Ecto neural progenitor cell (in vitro differentiated cells): ENCODE measurements around the gene ASRGL1.

ENCODE experiments used
- DNase-seq: peaks from one replicate; pipeline ENCODE4 v3.0.0-alpha.2; 2018; ENCODE audit warnings: low spot score

ASRGL1 gene

GRCh38 chr11:62416596-62416995 lies 79.3 kb downstream of the ASRGL1 start:
- no peak for DNase-seq

- no peak for DNase-seq
These were observed 80.9 kb downstream of the ASRGL1 start for GRCh38 chr11:62418136-62418535.

- no peak for DNase-seq
These were observed 81.5 kb downstream of the ASRGL1 start, which contains the start of gene SCGB1A1 for GRCh38 chr11:62418733-62419132. SCGB1A1 (plus strand) TSS chr11:62419033; CDS start chr11:62419096, 63 bp downstream.

DNA sequence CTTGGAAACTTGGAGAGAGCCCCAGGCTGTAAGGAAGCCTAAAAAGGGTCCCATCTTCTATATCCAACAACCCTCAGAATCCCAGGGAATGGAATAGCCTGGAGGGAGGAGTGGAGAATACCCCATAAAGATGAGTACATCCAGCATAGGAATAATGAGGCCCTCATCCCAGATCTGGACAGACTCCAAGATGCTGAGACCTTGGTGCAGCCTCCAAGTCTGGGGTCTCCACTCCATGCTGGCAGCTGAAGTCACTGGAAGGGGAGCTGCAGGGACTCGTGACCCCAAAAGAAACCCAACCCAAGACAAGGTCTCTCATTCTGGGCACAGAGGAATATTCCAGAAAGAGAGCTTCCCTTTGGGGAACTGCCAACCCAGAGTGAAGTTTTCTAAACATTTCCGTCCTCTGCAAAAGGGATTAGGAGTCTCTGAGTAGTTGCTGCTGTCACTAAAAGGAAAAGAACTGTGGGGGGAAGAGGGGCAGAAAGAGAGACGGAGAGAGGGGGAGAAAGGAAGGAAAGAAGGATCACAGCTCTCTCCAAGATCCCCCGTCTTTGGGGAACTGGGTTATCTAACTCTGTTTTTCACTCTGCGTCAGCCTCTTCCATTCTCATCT lies 82.2 kb downstream of the ASRGL1 start:
- DNase-seq = no peak

- DNase-seq = no peak
These were observed 82.7 kb downstream of the ASRGL1 start for GRCh38 chr11:62419943-62420342.

DNA sequence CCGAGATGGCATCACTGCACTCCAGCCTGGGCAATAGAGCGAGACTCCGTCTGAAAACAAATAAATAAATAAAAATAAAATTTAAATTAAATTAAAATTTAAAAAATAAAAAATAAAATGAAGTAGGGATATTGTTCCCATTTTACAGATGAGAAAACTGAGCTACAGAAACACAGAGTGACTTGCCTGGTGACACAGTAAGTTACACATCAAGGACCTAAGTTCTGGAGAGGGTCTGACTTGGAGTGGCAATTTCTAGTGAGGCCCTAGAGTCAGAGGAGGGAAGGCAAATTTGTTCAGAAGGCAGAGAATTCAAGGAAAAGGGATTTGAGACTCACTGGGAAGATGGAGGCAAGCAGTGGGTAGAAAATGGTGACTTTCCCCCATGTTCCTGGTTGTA lies 83.6 kb downstream of the ASRGL1 start:
- DNase-seq = no peak

- no peak for DNase-seq
These were observed 84.7 kb downstream of the ASRGL1 start for GRCh38 chr11:62421996-62422395.

GRCh38 chr11:62423012-62423411 lies 85.8 kb downstream of the ASRGL1 start:
- DNase-seq = no peak

GRCh38 chr11:62427630-62428233 lies 90.5 kb downstream of the ASRGL1 start:
- no peak for DNase-seq

- no peak for DNase-seq
These were observed 91.8 kb downstream of the ASRGL1 start for GRCh38 chr11:62428871-62429560.

GRCh38 chr11:62430425-62430824 lies 93.2 kb downstream of the ASRGL1 start:
- DNase-seq = no peak

DNA sequence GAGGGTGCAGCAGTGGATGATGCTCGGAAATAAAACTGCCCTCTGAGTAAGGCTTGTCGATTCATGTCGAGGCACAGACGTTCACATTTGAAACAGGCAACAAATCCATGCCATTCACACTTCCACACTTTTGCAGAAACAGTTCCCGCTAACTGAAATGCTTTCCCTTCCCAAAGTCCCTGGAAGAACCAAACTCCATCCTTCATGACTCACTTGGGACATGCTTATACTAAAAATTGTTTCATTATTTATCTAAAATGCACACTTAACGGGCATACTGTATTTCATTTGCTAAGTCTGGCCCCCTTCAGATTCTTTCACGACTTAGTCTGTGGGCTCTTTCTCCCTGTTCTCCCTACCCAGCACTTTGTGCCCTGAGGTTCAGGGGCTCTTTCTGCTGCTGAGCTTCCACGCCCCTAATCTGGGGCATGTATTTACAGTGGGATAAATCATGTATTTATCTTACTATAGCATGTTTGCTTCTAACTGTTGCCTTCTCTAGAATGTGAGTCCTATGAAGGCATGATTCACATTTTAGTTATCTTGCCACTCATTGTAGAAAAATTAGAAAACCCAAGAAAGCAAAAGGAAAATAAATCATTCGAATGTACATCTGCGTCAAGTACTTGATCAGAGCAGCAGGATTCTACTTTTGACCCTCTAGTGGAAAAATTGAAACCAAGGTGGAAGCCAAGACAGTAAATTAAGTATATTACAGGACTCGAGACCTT lies 94.1 kb downstream of the ASRGL1 start:
- no peak for DNase-seq

GRCh38 chr11:62432695-62433094 lies 95.4 kb downstream of the ASRGL1 start:
- no peak for DNase-seq

GRCh38 chr11:62433141-62433903 lies 96.1 kb downstream of the ASRGL1 start:
- DNase-seq = no peak

DNA sequence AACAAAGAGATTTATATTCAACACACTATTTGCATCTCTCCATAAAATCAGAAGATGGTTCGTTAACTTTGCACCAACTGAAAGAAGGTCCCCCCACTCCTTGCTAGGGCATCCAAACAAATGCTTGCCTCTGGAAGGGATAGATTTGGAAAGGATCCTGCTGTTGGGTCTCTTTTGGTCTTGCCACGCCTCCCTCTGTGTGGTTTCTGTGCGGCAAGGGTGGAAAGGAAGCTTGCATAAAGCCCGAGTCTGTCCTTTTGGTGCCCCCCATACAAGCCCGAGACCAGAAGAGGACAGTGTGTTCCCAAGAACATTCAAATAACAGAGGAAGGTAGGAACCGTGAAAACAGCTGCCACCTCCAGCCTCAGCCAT lies 96.6 kb downstream of the ASRGL1 start:
- no peak for DNase-seq

DNA sequence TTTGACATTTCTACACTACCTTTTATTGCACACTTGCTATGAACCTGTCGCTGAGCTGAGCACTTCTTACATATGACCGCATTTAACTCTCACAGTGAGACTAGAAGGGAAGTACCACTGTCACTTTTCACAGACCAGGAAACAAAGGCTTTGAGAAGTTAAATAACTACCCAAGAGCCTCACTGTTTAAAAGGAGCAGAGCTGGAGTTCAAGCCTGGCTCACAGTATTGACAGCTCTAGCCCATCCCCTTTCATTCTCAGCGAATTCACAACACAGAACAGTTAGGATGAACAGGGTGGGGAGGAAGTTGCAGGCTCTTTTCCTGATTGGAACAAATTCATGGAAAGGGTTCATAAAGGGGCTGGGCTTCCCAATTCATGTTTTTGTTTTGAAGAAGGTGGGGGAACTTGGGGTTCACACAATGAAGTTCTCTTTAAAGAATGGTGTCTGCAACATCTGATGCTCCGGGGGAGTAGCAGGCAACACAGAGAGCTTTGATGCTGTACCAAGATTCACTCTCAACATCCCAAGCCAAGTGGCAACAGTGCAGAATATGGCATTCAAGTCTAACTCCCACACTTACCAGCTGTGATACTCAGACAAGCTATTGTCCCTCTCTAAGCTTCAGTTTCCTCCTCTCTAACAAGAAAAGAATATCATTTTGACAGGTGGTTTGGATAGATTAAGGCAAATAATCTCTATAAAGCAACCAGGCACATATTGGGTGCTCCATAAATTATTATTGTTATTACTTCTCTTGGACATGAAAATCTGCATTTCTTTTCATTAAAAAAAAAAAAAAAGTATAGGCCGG lies 98.8 kb downstream of the ASRGL1 start:
- DNase-seq = no peak

DNA sequence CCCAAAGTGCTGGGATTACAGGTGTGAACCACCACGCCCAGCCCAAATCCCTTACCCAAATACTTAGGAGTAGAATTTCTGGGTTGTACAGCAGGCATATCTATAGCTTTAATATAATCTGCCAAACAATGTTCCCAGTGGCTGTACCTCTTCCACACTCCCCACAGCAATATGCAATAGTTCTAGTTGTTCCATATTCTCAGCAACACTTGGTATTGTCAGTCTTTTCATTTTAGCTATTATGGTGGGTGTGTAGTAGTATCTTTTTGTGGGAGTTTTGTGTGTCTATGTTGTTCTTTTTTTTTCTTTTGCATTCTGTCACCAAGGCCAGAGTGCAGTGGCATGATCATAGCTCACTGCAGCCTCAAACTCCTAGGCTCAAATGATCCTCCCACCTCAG lies 100.4 kb downstream of the ASRGL1 start:
- DNase-seq = no peak

- DNase-seq = no peak
These were observed 101.4 kb downstream of the ASRGL1 start for GRCh38 chr11:62438641-62439040.

- DNase-seq = no peak
These were observed 102.7 kb downstream of the ASRGL1 start for GRCh38 chr11:62439785-62440602.
